C4-2B (cell line): Measurements from ENCODE around the gene RASL12.

ENCODE experiments used
- H3K27ac ChIP-seq: fragments of 450-650 bp; 2 replicates; pipeline ENCODE4 v1.5.1; 2017
- CTCF ChIP-seq: fragments of 450-650 bp; conservative IDR thresholded peaks from 2 replicates; pipeline ENCODE4 v1.5.1; 2017; ENCODE audit warnings: mild to moderate bottlenecking
- ZFX ChIP-seq: fragments of 450-650 bp; IDR thresholded peaks from 2 replicates; pipeline ENCODE4 v1.6.1; 2017

Gene RASL12

GRCh38 chr15:65091946-65092770 is 24.4 kb upstream of the RASL12 start:
- no peak for TF ChIP-seq CTCF
- no peak for TF ChIP-seq ZFX
- H3K27ac ChIP-seq, result no peak overlapping the region

- TF ChIP-seq ZFX, result no peak
- TF ChIP-seq CTCF, result no peak
- no peak overlapping the region for H3K27ac ChIP-seq
These were observed 21.5 kb upstream of the RASL12 start for GRCh38 chr15:65089206-65089824.

GRCh38 chr15:65088643-65089021 is 20.8 kb upstream of the RASL12 start:
- no peak overlapping the region for H3K27ac ChIP-seq
- TF ChIP-seq CTCF, result no peak
- no peak for TF ChIP-seq ZFX

- H3K27ac ChIP-seq, result peak overlapping the region; percentile 18
- TF ChIP-seq ZFX (no peak), CTCF (no peak)
These were observed 20.3 kb upstream of the RASL12 start for GRCh38 chr15:65087873-65088642.

GRCh38 chr15:65087411-65087810 is 19.6 kb upstream of the RASL12 start:
- TF ChIP-seq ZFX, result no peak
- TF ChIP-seq CTCF, result no peak
- H3K27ac ChIP-seq, result peak overlapping the region; percentile 18

- H3K27ac ChIP-seq, result no peak overlapping the region
- TF ChIP-seq CTCF, result peak; percentile 37; the same call in 1 of the 2 replicates
- TF ChIP-seq ZFX, result no peak
These were observed 18.9 kb upstream of the RASL12 start for GRCh38 chr15:65086680-65087111.
